Colonic mucosa (tissue), 4 donors: ENCODE results near the gene NIFK. TPM values are rescaled to one million over a fixed set of nuclear protein-coding genes. Genes with fewer than 3 reads are reported as not detected.
A peak's percentile ranks its signal among the peaks of the same experiment; 100 is the strongest.

ENCODE experiments used
- DNase-seq: peaks from one replicate; pipeline ENCODE4 v3.0.0-alpha.2; 2020
- H3K27ac ChIP-seq: fragments of 200-600 bp; one replicate; pipeline ENCODE4 v1.8.0; 2021
- H3K27me3 ChIP-seq: fragments of 200-600 bp; one replicate; pipeline ENCODE4 v1.8.0; 2021
- H3K36me3 ChIP-seq: fragments of 200-600 bp; one replicate; pipeline ENCODE4 v1.8.0; 2021
- H3K4me1 ChIP-seq: fragments of 200-600 bp; one replicate; pipeline ENCODE4 v1.8.0; 2021; ENCODE audit warnings: mild to moderate bottlenecking
- H3K4me3 ChIP-seq: fragments of 200-600 bp; one replicate; pipeline ENCODE4 v1.8.0; 2021
- H3K9ac ChIP-seq, 2 donors: one replicate each; pipeline ENCODE4 v1.7.0; 2013; ENCODE audit warnings: control low read depth in 2 of 2, low read depth in 2 of 2, low read length in 2 of 2
- H3K9me3 ChIP-seq: fragments of 200-600 bp; one replicate; pipeline ENCODE4 v1.8.0; 2021
- CTCF ChIP-seq: fragments of 200-600 bp; IDR thresholded peaks from one replicate; pipeline ENCODE4 v1.8.0; 2022; ENCODE audit warnings: antibody characterized with exemption, mild to moderate bottlenecking
- intact Hi-C: fragments of 100-400 bp; cut with DNase I; formaldehyde crosslinking; loops from one replicate; pipeline ENCODE4 v1.14.1; 2022
- total RNA-seq, 2 donors: library from RNA; stranded (reverse); fragmentation: NEBNext Ultra II Directional in 1 of 2; extraction: Animal tissue kit (Norgen Biotek cat#: 25700) in 1 of 2; gene quantifications; one replicate each; pipeline ENCODE4 v1.2.1, GENCODE V29; 2021
- donor health status: healthy.
- donor health status: DM: no; HTN: no; CAD: no.
- donor health status: DM: no; HTN: no; CAD: no.

NIFK gene
- total RNA-seq, 2 donors from 2014 or later = 32.9 to 57.7 TPM

GRCh38 chr2:121764681-121765228 is 28.1 kb upstream of the NIFK start:
- Histone ChIP-seq H3K27ac (no peak overlapping the region), H3K27me3 (no peaks in the 10 kb centered on the region), H3K4me3 (no peak overlapping the region), H3K9me3 (no peaks in the 10 kb centered on the region), H3K36me3 (peaks cover 4% of the 10 kb centered on the region), H3K9ac (no peak overlapping the region), H3K4me1 (no peaks in the 10 kb centered on the region)
- DNase-seq = no peak
- intact Hi-C loops = no loop called here
- no peak for TF ChIP-seq CTCF

- Histone ChIP-seq H3K4me1 (peaks cover 13% of the 10 kb centered on the region), H3K27me3 (no peaks in the 10 kb centered on the region), H3K27ac (peak within 1 kb of the TSS; percentile 63), H3K36me3 (no peaks in the 10 kb centered on the region), H3K4me3 (peak within 1 kb of the TSS; percentile 94), H3K9me3 (no peaks in the 10 kb centered on the region), H3K9ac (peak within 1 kb of the TSS; percentile 92 to 95)
- intact Hi-C loops = no loop called here
- peak; percentile 98 for DNase-seq
- no peak for TF ChIP-seq CTCF
These were observed 18.8 kb upstream of the NIFK start, which contains the start of gene TSN for GRCh38 chr2:121755237-121756111. Gene TSN (plus strand): TSS chr2:121755651. CDS start chr2:121755780, 129 bp downstream.

- Histone ChIP-seq H3K36me3 (no peaks in the 10 kb centered on the region), H3K9ac (peak overlapping the region; percentile 28 to 65), H3K4me3 (peak overlapping the region; percentile 94), H3K27ac (no peak overlapping the region), H3K4me1 (peaks cover 13% of the 10 kb centered on the region), H3K27me3 (no peaks in the 10 kb centered on the region), H3K9me3 (no peaks in the 10 kb centered on the region)
- TF ChIP-seq CTCF = no peak
- intact Hi-C loops = no loop called here
- no peak for DNase-seq
These were observed 18.2 kb upstream of the NIFK start for GRCh38 chr2:121754851-121755236.

- H3K36me3 ChIP-seq = no peaks in the 10 kb centered on the region
- intact Hi-C loops = no loop called here
- H3K27ac ChIP-seq = no peak overlapping the region
- no peak for TF ChIP-seq CTCF
- no peaks in the 10 kb centered on the region for H3K4me1 ChIP-seq
- no peaks in the 10 kb centered on the region for H3K27me3 ChIP-seq
- DNase-seq = no peak
- H3K9me3 ChIP-seq = no peaks in the 10 kb centered on the region
- no peak overlapping the region for H3K4me3 ChIP-seq
- no peak overlapping the region for H3K9ac ChIP-seq
These were observed 11.5 kb upstream of the NIFK start for GRCh38 chr2:121748202-121748601.

- H3K9ac ChIP-seq = no peak overlapping the region
- intact Hi-C loops = no loop called here
- no peaks in the 10 kb centered on the region for H3K36me3 ChIP-seq
- no peak for DNase-seq
- no peaks in the 10 kb centered on the region for H3K4me1 ChIP-seq
- H3K4me3 ChIP-seq = no peak overlapping the region
- no peaks in the 10 kb centered on the region for H3K9me3 ChIP-seq
- H3K27me3 ChIP-seq = no peaks in the 10 kb centered on the region
- no peak for TF ChIP-seq CTCF
- H3K27ac ChIP-seq = no peak overlapping the region
These were observed 9.4 kb upstream of the NIFK start for GRCh38 chr2:121746071-121746578.
